Stimulated activated naive CD8-positive, alpha-beta T cell treated with anti-CD3 and anti-CD28 coated beads, Interleukin-15, amount 100 ng/mL, for 72 hours (primary cell): ENCODE results near the gene MS4A15.

ENCODE experiments used
- ATAC-seq: fragments of 150-1000 bp; cut with Tn5 transposase; 2 replicates; pipeline ENCODE4 v1.10.0; 2021; ENCODE audit warnings: mild to moderate bottlenecking, moderate library complexity
- DNase-seq, 2 donors: peaks; one replicate each; pipeline ENCODE4 v3.0.0; 2021 to 2022
- H3K27ac Mint-ChIP-seq, 2 donors: one replicate each; pipeline ENCODE4 v1.8.0; 2022; ENCODE audit warnings: mild to moderate bottlenecking in 2 of 2, mixed read lengths in 2 of 2, moderate library complexity in 2 of 2
- H3K27me3 Mint-ChIP-seq: one replicate; pipeline ENCODE4 v1.8.0; 2022; ENCODE audit warnings: mixed read lengths
- H3K4me1 Mint-ChIP-seq: one replicate; pipeline ENCODE4 v1.8.0; 2022; ENCODE audit warnings: mild to moderate bottlenecking, mixed read lengths
- H3K4me3 Mint-ChIP-seq, 2 donors: one replicate each; pipeline ENCODE4 v1.8.0; 2022; ENCODE audit warnings: mild to moderate bottlenecking in 2 of 2, mixed read lengths in 2 of 2, moderate library complexity in 1 of 2
- H3K9me3 Mint-ChIP-seq, 2 donors: one replicate each; pipeline ENCODE4 v1.8.0; 2022; ENCODE audit warnings: mixed read lengths in 2 of 2

MS4A15 gene

GRCh38 chr11:60765355-60765754 lies 8.7 kb downstream of the MS4A15 start:
- no peaks in the 10 kb centered on the region for H3K9me3 Mint-ChIP-seq
- no peak overlapping the region for H3K27ac Mint-ChIP-seq
- ATAC-seq (no peak), DNase-seq (no peak)
- H3K27me3 Mint-ChIP-seq: peaks cover 35% of the 10 kb centered on the region
- H3K4me3 Mint-ChIP-seq: no peak overlapping the region
- H3K4me1 Mint-ChIP-seq: no peaks in the 10 kb centered on the region

GRCh38 chr11:60766547-60766946 lies 9.9 kb downstream of the MS4A15 start:
- DNase-seq (no peak), ATAC-seq (no peak)
- Mint-ChIP-seq H3K4me3 (no peak overlapping the region), H3K4me1 (no peaks in the 10 kb centered on the region), H3K27me3 (peaks cover 31% of the 10 kb centered on the region), H3K9me3 (no peaks in the 10 kb centered on the region), H3K27ac (no peak overlapping the region)

GRCh38 chr11:60767388-60767811 lies 10.7 kb downstream of the MS4A15 start:
- peak; percentile 66 for ATAC-seq
- Mint-ChIP-seq H3K27ac (no peak overlapping the region), H3K27me3 (peaks cover 31% of the 10 kb centered on the region), H3K9me3 (no peaks in the 10 kb centered on the region), H3K4me1 (no peaks in the 10 kb centered on the region), H3K4me3 (no peak overlapping the region)
- DNase-seq: peak; percentile 19 to 34

DNA sequence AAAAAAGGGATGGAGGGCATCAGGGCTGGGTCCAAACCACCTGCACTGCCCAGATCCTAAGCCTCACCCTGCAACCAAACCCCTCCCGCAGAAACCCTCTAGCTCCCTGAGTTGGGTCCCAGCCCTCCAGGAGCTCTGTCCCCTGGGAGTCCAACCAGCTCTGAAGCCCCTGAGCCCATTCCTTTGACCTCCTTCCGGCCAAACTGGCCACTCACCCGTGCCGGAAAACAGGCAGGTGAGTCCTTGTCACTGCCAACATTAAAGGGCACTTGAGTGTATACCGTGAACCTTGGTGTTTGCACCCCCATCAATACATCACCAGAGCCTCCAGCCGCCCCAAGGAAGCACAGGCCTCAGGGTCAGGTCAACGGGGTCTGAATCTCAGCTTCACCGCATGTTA lies 11.5 kb downstream of the MS4A15 start:
- H3K4me1 Mint-ChIP-seq: no peaks in the 10 kb centered on the region
- H3K4me3 Mint-ChIP-seq: no peak overlapping the region
- ATAC-seq (no peak), DNase-seq (no peak)
- peaks cover 31% of the 10 kb centered on the region for H3K27me3 Mint-ChIP-seq
- no peaks in the 10 kb centered on the region for H3K9me3 Mint-ChIP-seq
- H3K27ac Mint-ChIP-seq: no peak overlapping the region

- no peak overlapping the region for H3K27ac Mint-ChIP-seq
- peaks cover 25% of the 10 kb centered on the region for H3K27me3 Mint-ChIP-seq
- ATAC-seq: no peak
- no peak for DNase-seq
- H3K9me3 Mint-ChIP-seq: no peaks in the 10 kb centered on the region
- H3K4me3 Mint-ChIP-seq: no peak overlapping the region
- H3K4me1 Mint-ChIP-seq: peaks cover under 1% of the 10 kb centered on the region
Observed at GRCh38 chr11:60769273-60769672, 12.6 kb downstream of the MS4A15 start.

DNA sequence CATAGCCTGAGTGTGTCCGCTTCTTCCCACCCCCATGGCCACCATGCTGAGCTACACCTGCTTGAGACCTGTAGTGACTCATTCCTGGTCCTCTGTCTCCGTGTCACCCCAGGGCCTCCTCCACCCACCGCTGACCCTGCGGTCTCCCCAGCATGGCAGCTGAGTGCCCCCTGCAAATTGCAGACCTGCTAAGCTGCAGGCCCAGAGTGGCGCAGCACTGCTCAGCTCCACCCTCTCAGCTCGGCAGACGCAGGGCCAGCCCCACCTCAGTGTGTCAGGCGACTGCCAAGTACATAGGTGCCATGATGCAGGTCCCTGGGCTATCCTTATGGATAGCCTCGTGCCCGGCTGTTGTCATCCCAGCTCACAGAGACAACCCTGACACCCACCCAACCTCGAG lies 13.1 kb downstream of the MS4A15 start:
- H3K27ac Mint-ChIP-seq: no peak overlapping the region
- H3K9me3 Mint-ChIP-seq: no peaks in the 10 kb centered on the region
- no peak overlapping the region for H3K4me3 Mint-ChIP-seq
- H3K4me1 Mint-ChIP-seq: peaks cover 5% of the 10 kb centered on the region
- ATAC-seq: no peak
- peaks cover 31% of the 10 kb centered on the region for H3K27me3 Mint-ChIP-seq
- no peak for DNase-seq

DNA sequence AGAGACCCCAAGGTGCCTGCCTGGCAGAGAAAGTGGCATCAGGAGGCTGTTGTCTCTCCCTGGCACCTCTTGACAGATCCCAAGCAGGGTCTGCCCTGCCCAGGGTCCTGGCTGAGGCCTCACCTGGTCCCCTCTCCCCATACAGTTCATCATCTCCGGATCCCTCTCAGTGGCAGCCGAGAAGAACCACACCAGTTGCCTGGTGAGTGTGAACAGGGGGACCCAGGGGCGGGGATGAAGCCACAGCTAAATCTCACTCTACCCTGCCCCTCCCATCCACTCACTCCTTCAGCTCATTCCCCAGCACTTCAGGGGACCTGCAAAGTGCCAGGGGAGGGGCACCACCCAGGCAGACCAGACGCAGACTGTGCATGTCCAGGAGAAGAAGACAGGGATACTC lies 14.5 kb downstream of the MS4A15 start:
- Mint-ChIP-seq H3K27me3 (peaks cover 29% of the 10 kb centered on the region), H3K4me1 (peaks cover 14% of the 10 kb centered on the region), H3K27ac (no peak overlapping the region), H3K4me3 (no peak overlapping the region), H3K9me3 (no peaks in the 10 kb centered on the region)
- DNase-seq: no peak
- ATAC-seq: no peak

GRCh38 chr11:60771879-60772525 lies 15.3 kb downstream of the MS4A15 start:
- Mint-ChIP-seq H3K27ac (no peak overlapping the region), H3K27me3 (peaks cover 20% of the 10 kb centered on the region), H3K4me1 (peaks cover 14% of the 10 kb centered on the region), H3K9me3 (no peaks in the 10 kb centered on the region), H3K4me3 (no peak overlapping the region)
- no peak for ATAC-seq
- DNase-seq: no peak

GRCh38 chr11:60772666-60773065 lies 16.0 kb downstream of the MS4A15 start:
- ATAC-seq (no peak), DNase-seq (no peak)
- H3K27me3 Mint-ChIP-seq: peaks cover 17% of the 10 kb centered on the region
- no peaks in the 10 kb centered on the region for H3K9me3 Mint-ChIP-seq
- peak overlapping the region in 1 of 2 donors; percentile 43 for H3K27ac Mint-ChIP-seq
- H3K4me3 Mint-ChIP-seq: no peak overlapping the region
- peaks cover 14% of the 10 kb centered on the region for H3K4me1 Mint-ChIP-seq

GRCh38 chr11:60774726-60775125 lies 18.1 kb downstream of the MS4A15 start:
- ATAC-seq (no peak), DNase-seq (no peak)
- Mint-ChIP-seq H3K4me1 (peaks cover 14% of the 10 kb centered on the region), H3K27me3 (peaks cover 9% of the 10 kb centered on the region), H3K4me3 (no peak overlapping the region), H3K9me3 (no peaks in the 10 kb centered on the region), H3K27ac (no peak overlapping the region)

GRCh38 chr11:60775420-60775961 lies 18.8 kb downstream of the MS4A15 start:
- H3K4me3 Mint-ChIP-seq: peak overlapping the region in 1 of 2 donors; percentile 26
- peak; percentile 90 for ATAC-seq

GRCh38 chr11:60776167-60776566 lies 19.5 kb downstream of the MS4A15 start:
- H3K27ac Mint-ChIP-seq: no peak overlapping the region
- no peak for DNase-seq

More at GRCh38 chr11:60775420-60775961, 18.8 kb downstream of the MS4A15 start:
- H3K9me3 Mint-ChIP-seq: no peaks in the 10 kb centered on the region
- no peak overlapping the region for H3K27ac Mint-ChIP-seq
- peaks cover 14% of the 10 kb centered on the region for H3K4me1 Mint-ChIP-seq
- peaks cover 9% of the 10 kb centered on the region for H3K27me3 Mint-ChIP-seq
- peak; percentile 80 to 82 for DNase-seq

GRCh38 chr11:60777106-60777505 lies 20.4 kb downstream of the MS4A15 start:
- Mint-ChIP-seq H3K9me3 (no peaks in the 10 kb centered on the region), H3K4me1 (peaks cover 14% of the 10 kb centered on the region), H3K27me3 (peaks cover 9% of the 10 kb centered on the region), H3K27ac (no peak overlapping the region), H3K4me3 (no peak overlapping the region)
- DNase-seq (no peak), ATAC-seq (no peak)

More at GRCh38 chr11:60776167-60776566, 19.5 kb downstream of the MS4A15 start:
- no peaks in the 10 kb centered on the region for H3K9me3 Mint-ChIP-seq
- no peak for ATAC-seq
- no peak overlapping the region for H3K4me3 Mint-ChIP-seq
- peaks cover 14% of the 10 kb centered on the region for H3K4me1 Mint-ChIP-seq
- H3K27me3 Mint-ChIP-seq: peaks cover 9% of the 10 kb centered on the region

DNA sequence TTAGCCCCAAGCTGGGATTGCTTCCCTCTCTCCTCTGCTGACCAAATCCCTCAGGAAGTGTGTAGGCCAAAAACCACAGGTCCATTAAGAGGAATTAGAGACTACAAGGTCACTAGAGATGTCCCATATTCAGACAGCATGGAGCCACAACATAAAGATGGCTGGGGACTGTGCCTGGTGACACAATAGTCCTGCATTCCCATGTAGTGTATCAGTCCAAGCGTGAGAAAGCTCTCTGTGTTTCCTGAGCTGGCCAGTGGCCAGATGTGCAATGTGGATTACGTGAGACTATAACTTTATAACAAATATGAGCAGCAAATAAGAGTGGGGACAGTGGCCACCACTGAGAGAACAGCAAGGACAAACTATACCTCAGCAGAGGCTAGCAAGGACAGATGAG lies 20.9 kb downstream of the MS4A15 start:
- Mint-ChIP-seq H3K4me1 (peaks cover 14% of the 10 kb centered on the region), H3K9me3 (no peaks in the 10 kb centered on the region), H3K4me3 (no peak overlapping the region), H3K27me3 (peaks cover 9% of the 10 kb centered on the region), H3K27ac (no peak overlapping the region)
- ATAC-seq: no peak
- no peak for DNase-seq

DNA sequence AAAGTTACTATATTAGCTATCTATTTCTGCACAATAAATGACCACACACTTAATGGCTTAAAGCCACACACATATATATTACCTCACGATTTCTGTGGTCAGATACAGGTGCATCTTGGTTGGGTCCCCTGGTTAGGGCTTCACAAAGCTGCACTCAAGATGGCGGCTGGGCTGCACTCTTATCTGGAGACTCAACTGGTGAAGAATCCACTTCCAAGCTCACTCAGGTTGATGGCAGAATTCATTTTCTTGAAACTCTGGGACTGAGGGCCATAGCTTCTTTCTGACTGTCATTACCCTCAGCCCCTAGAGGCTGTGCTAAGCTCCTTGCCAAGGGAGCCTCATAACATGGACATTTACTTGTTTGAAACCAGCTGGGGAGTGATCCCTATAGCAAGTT lies 23.4 kb downstream of the MS4A15 start:
- H3K4me3 Mint-ChIP-seq: no peak overlapping the region
- no peaks in the 10 kb centered on the region for H3K27me3 Mint-ChIP-seq
- no peak for DNase-seq
- no peaks in the 10 kb centered on the region for H3K9me3 Mint-ChIP-seq
- peaks cover 7% of the 10 kb centered on the region for H3K4me1 Mint-ChIP-seq
- ATAC-seq: no peak
- no peak overlapping the region for H3K27ac Mint-ChIP-seq

GRCh38 chr11:60780774-60781173 lies 24.1 kb downstream of the MS4A15 start:
- no peak for ATAC-seq
- DNase-seq: no peak
- H3K9me3 Mint-ChIP-seq: no peaks in the 10 kb centered on the region
- H3K27ac Mint-ChIP-seq: no peak overlapping the region
- peaks cover under 1% of the 10 kb centered on the region for H3K4me1 Mint-ChIP-seq
- no peaks in the 10 kb centered on the region for H3K27me3 Mint-ChIP-seq
- H3K4me3 Mint-ChIP-seq: no peak overlapping the region
